B cell (primary cell): ENCODE measurements around the gene ANKS1B. TPM values are rescaled to one million over a fixed set of nuclear protein-coding genes. Genes with fewer than 3 reads are reported as not detected.

Experiments used
- ATAC-seq: fragments of 200-7000 bp; cut with Tn5 transposase; one replicate; pipeline ENCODE4 v1.10.0; 2021; ENCODE audit warnings: low read depth, mild to moderate bottlenecking, moderate number of reproducible peaks, moderate library complexity
- CTCF ChIA-PET: fragments of 350-600 bp; sonication (Branson Sonifier 250); formaldehyde crosslinking; loops from one replicate; lab custom pipeline; 2021; ENCODE audit warnings: antibody characterized with exemption, inconsistent platforms; lab: Charles Lee
- POLR2A ChIA-PET: fragments of 350-600 bp; sonication (Branson Sonifier 250); formaldehyde crosslinking; loops from one replicate; lab custom pipeline; 2021; ENCODE audit warnings: antibody characterized with exemption; lab: Charles Lee
- DNase-seq: peaks from one replicate; pipeline ENCODE4 v3.0.0; 2013
- H2AFZ ChIP-seq: 2 replicates; pipeline ENCODE4 v1.6.1; 2012; ENCODE audit warnings: mild to moderate bottlenecking, low read depth, low read length; ENCODE audit not compliant: insufficient read depth, poor library complexity, severe bottlenecking
- H3K27ac ChIP-seq, 2 donors: 1 replicate in 1 of 2; 2 replicates in 1 of 2; pipeline ENCODE4 v1.5.1; 2012 to 2013; ENCODE audit warnings: low read length in 2 of 2, mild to moderate bottlenecking in 2 of 2, moderate library complexity in 1 of 2
- H3K27me3 ChIP-seq, 4 experiments: fragments of 200-600 bp in 1 of 4; sonication (generic) in 1 of 4; replicated peaks in 1 of 4; 1 replicate in 2 of 4; 2 replicates in 2 of 4; pipeline versions ENCODE4 v1.6.1 to v1.7.0; 2013 to 2016; ENCODE audit warnings: low read length in 3 of 4, mild to moderate bottlenecking in 2 of 4, mixed read lengths in 1 of 4, moderate library complexity in 1 of 4; ENCODE audit not compliant: insufficient read depth in 4 of 4, control insufficient read depth in 3 of 4; ENCODE audit errors: control extremely low read depth in 1 of 4
- H3K36me3 ChIP-seq, 2 experiments: replicated peaks in 1 of 2; 1 replicate in 1 of 2; 2 replicates in 1 of 2; pipeline versions ENCODE4 v1.6.1 to v1.7.1; 2013; ENCODE audit warnings: low read length in 1 of 2; ENCODE audit not compliant: insufficient read depth in 2 of 2, control insufficient read depth in 1 of 2; ENCODE audit errors: control extremely low read depth in 1 of 2, extremely low read depth in 1 of 2
- H3K4me1 ChIP-seq, 2 donors: fragments of 200-600 bp in 1 of 2; sonication (generic) in 1 of 2; 1 replicate in 1 of 2; 2 replicates in 1 of 2; pipeline versions ENCODE4 v1.5.1 to v1.6.1; 2013 to 2017; ENCODE audit warnings: low read length in 2 of 2; ENCODE audit not compliant: control insufficient read depth in 2 of 2, insufficient read depth in 2 of 2
- H3K4me2 ChIP-seq: replicated peaks from 2 replicates; pipeline ENCODE3; 2012; ENCODE audit warnings: mild to moderate bottlenecking, low read depth, low read length; ENCODE audit not compliant: poor library complexity, severe bottlenecking
- H3K4me3 ChIP-seq, 5 experiments: fragments of 200-600 bp in 1 of 5; sonication (generic) in 1 of 5; 1 replicate in 3 of 5; 2 replicates in 2 of 5; pipeline versions ENCODE4 v1.5.1 to v1.7.0; 2011 to 2016; ENCODE audit warnings: low read length in 4 of 5, mild to moderate bottlenecking in 4 of 5, low read depth in 2 of 5, control low read depth in 1 of 5, moderate library complexity in 1 of 5; ENCODE audit not compliant: insufficient read depth in 1 of 5; ENCODE audit errors: control extremely low read depth in 1 of 5, extremely low read depth in 1 of 5
- H3K79me2 ChIP-seq: fragments of 200-600 bp; sonication (generic); one replicate; pipeline ENCODE4 v1.6.0; 2016; ENCODE audit warnings: low read length; ENCODE audit not compliant: control insufficient read depth, insufficient read depth
- H3K9ac ChIP-seq: fragments of 200-600 bp; sonication (generic); 2 replicates; pipeline ENCODE4 v1.6.1; 2017; ENCODE audit warnings: mild to moderate bottlenecking, low read length, moderate library complexity
- H3K9me3 ChIP-seq, 3 donors: one replicate each; pipeline versions ENCODE4 v1.6.1 to v1.7.1; 2013; ENCODE audit warnings: low read length in 2 of 3; ENCODE audit not compliant: control insufficient read depth in 2 of 3, insufficient read depth in 1 of 3; ENCODE audit errors: control extremely low read depth in 1 of 3
- H4K20me1 ChIP-seq: 2 replicates; pipeline ENCODE4 v1.6.0; 2012; ENCODE audit warnings: mild to moderate bottlenecking, low read length; ENCODE audit not compliant: insufficient read depth, control insufficient read depth, poor library complexity, severe bottlenecking
- H3K27ac Mint-ChIP-seq: one replicate; pipeline ENCODE4 v1.8.0; 2021; ENCODE audit warnings: mixed read lengths
- H3K27me3 Mint-ChIP-seq: one replicate; pipeline ENCODE4 v1.8.0; 2021; ENCODE audit warnings: mixed read lengths
- H3K4me1 Mint-ChIP-seq: one replicate; pipeline ENCODE4 v1.8.0; 2021; ENCODE audit warnings: mixed read lengths
- H3K4me3 Mint-ChIP-seq: one replicate; pipeline ENCODE4 v1.8.0; 2021; ENCODE audit warnings: mixed read lengths
- H3K9me3 Mint-ChIP-seq: one replicate; pipeline ENCODE4 v1.8.0; 2022; ENCODE audit warnings: mixed read lengths; ENCODE audit not compliant: insufficient read depth
- EZH2 ChIP-seq: IDR thresholded peaks from 2 replicates; pipeline ENCODE4 v1.6.1; 2012; ENCODE audit warnings: borderline replicate concordance, low read depth, mild to moderate bottlenecking, moderate library complexity, low read length; ENCODE audit not compliant: insufficient read depth, poor library complexity, severe bottlenecking
- WGBS: methylation state at CpG from one replicate; pipeline ENCODE4 v1.1.5; 2013; ENCODE audit warnings: missing lambda C conversion rate; ENCODE audit not compliant: insufficient coverage; 5-methylcytosine and 5-hydroxymethylcytosine counted together
- intact Hi-C: fragments of 100-400 bp; cut with micrococcal nuclease; formaldehyde crosslinking; loops from one replicate; pipeline ENCODE4 v1.10.0; 2022
- polyA plus RNA-seq: library from polyadenylated mRNA; depleted of rRNA; stranded (reverse); fragments of >200 nt; gene quantifications from 2 replicates; pipeline ENCODE4 v1.2.3, GENCODE V29; 2012
- total RNA-seq, 2 donors: library from RNA; stranded (reverse); fragments of 120-200 nt in 1 of 2; gene quantifications; 1 replicate in 1 of 2; 2 replicates in 1 of 2; pipeline versions ENCODE4 v1.2.3 to v1.2.4, GENCODE V29; 2013 to 2022
- TF ChIP-seq, protein P1 (sequence below): fragments of 200-600 bp; IDR thresholded peaks from one replicate; pipeline ENCODE4 v1.8.0; 2022; ENCODE audit warnings: antibody characterized with exemption, mild to moderate bottlenecking

Gene ANKS1B
- total and polyA plus RNA-seq, 2 donors (not counting 1 experiment from before 2014, with no cell fraction given), result not detected

DNA sequence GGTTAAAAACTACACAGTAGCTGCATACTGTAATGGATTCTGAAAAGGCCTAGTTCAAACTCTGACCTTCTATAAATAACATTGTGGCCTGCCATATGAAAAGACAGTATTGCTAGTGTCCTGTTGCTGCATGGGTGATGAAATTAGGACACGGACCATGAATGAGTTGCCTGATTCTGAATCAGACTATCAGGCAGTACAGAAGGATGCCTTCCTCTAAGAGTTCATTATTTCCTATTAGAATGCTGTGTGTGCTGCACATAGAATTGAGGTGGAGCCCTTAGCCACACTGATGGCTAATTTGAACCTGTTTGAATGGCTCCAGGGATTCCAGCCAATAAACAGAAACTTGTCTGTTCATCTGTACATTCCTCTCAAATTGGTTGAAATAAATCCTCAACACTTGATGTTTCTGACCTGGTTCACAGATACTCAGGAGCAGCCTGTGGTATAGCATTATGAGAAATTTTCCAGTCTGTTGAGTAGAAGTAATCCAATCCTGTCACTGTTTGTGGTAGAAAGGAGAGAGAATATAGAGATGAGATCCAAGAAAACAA, 856.4 kb downstream of the ANKS1B start:
- Histone ChIP-seq H3K4me1 (no peaks in the 10 kb centered on the region), H2AFZ (no peak overlapping the region), H3K27ac (no peak overlapping the region), H3K4me3 (no peak overlapping the region), H3K4me2 (no peak overlapping the region), H3K79me2 (no peaks in the 10 kb centered on the region), H3K36me3 (no peaks in the 10 kb centered on the region), H3K9ac (no peak overlapping the region), H4K20me1 (no peaks in the 10 kb centered on the region), H3K27me3 (no peaks in the 10 kb centered on the region), H3K9me3 (peaks cover 0 to 2% (median 0%) of the 10 kb centered on the region in 3 donors)
- H3K9me3 Mint-ChIP-seq, result no peaks in the 10 kb centered on the region
- ChIA-PET POLR2A (no interaction called here), CTCF (no interaction called here)
- H3K27ac Mint-ChIP-seq, result no peak overlapping the region
- no peaks in the 10 kb centered on the region for H3K27me3 Mint-ChIP-seq
- 0% methylated on average over 1 of the region's 1 CpG for WGBS
- TF ChIP-seq, protein P1, sequence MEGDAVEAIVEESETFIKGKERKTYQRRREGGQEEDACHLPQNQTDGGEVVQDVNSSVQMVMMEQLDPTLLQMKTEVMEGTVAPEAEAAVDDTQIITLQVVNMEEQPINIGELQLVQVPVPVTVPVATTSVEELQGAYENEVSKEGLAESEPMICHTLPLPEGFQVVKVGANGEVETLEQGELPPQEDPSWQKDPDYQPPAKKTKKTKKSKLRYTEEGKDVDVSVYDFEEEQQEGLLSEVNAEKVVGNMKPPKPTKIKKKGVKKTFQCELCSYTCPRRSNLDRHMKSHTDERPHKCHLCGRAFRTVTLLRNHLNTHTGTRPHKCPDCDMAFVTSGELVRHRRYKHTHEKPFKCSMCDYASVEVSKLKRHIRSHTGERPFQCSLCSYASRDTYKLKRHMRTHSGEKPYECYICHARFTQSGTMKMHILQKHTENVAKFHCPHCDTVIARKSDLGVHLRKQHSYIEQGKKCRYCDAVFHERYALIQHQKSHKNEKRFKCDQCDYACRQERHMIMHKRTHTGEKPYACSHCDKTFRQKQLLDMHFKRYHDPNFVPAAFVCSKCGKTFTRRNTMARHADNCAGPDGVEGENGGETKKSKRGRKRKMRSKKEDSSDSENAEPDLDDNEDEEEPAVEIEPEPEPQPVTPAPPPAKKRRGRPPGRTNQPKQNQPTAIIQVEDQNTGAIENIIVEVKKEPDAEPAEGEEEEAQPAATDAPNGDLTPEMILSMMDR, result no peak
- no peak for TF ChIP-seq EZH2
- H3K4me3 Mint-ChIP-seq, result no peak overlapping the region
- intact Hi-C loops, result no loop called here
- DNase-seq (no peak), ATAC-seq (no peak)
- H3K4me1 Mint-ChIP-seq, result no peaks in the 10 kb centered on the region

DNA sequence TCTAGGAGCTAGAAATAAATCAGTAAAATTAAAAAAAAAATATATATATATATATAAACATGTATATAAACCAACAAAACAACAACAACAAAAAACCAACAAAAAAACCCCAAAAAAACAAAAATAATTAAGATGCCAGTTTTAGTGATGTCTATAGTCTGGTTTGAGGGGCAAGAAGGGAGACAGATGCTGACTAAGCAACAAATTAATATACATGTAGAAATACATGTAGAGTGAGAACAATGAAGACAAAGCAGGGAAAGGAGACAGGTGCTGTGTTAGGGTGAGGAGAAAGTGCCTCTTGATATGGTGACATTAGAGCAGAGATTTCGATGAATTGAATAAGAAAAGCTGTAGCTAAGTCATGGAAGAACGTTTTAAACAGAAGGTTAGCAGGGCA, 861.8 kb downstream of the ANKS1B start:
- ATAC-seq (no peak), DNase-seq (no peak)
- no peaks in the 10 kb centered on the region for H3K36me3 ChIP-seq
- H3K4me1 ChIP-seq, result no peaks in the 10 kb centered on the region
- H3K27ac ChIP-seq, result no peak overlapping the region
- H4K20me1 ChIP-seq, result no peaks in the 10 kb centered on the region
- H3K79me2 ChIP-seq, result no peaks in the 10 kb centered on the region
- no peak overlapping the region for H3K4me3 ChIP-seq
- ChIA-PET CTCF (no interaction called here), POLR2A (no interaction called here)
- Mint-ChIP-seq H3K4me3 (no peak overlapping the region), H3K4me1 (no peaks in the 10 kb centered on the region), H3K27me3 (no peaks in the 10 kb centered on the region), H3K27ac (no peak overlapping the region), H3K9me3 (no peaks in the 10 kb centered on the region)
- H3K9me3 ChIP-seq, result no peaks in the 10 kb centered on the region
- intact Hi-C loops, result no loop called here
- 24% methylated on average over 2 of the region's 2 CpGs for WGBS
- no peak overlapping the region for H2AFZ ChIP-seq
- H3K27me3 ChIP-seq, result no peaks in the 10 kb centered on the region
- TF ChIP-seq EZH2, result no peak
- TF ChIP-seq, protein P1, result no peak
- no peak overlapping the region for H3K4me2 ChIP-seq
- no peak overlapping the region for H3K9ac ChIP-seq
